CD4-positive, alpha-beta T cell (primary cell): ENCODE measurements around the gene GALNT12. TPM values are rescaled to one million over a fixed set of nuclear protein-coding genes. Genes with fewer than 3 reads are reported as not detected.

Source experiments
- ATAC-seq: fragments of 200-7000 bp; cut with Tn5 transposase; one replicate; pipeline ENCODE4 v1.10.0; 2022; ENCODE audit warnings: mild to moderate bottlenecking; ENCODE audit not compliant: poor library complexity
- CTCF ChIA-PET: fragments of 350-600 bp; sonication (Branson Sonifier 250); formaldehyde crosslinking; loops from one replicate; lab custom pipeline; 2021; ENCODE audit warnings: antibody characterized with exemption, inconsistent platforms; lab: Charles Lee
- POLR2A ChIA-PET: fragments of 350-600 bp; sonication (Branson Sonifier 250); formaldehyde crosslinking; loops from one replicate; lab custom pipeline; 2021; ENCODE audit warnings: antibody characterized with exemption, inconsistent platforms; lab: Charles Lee
- DNase-seq, 14 experiments: peaks; one replicate each; pipeline ENCODE4 v3.0.0-alpha.2; 2013 to 2020; ENCODE audit warnings: mixed read lengths in 2 of 14
- H3K27ac ChIP-seq, 2 donors: one replicate each; pipeline versions ENCODE4 v1.5.1 to v1.7.0; 2013; ENCODE audit warnings: low read length in 2 of 2, low read depth in 1 of 2, mild to moderate bottlenecking in 1 of 2
- H3K27me3 ChIP-seq, 2 experiments: 1 replicate in 1 of 2; 2 replicates in 1 of 2; pipeline versions ENCODE4 v1.6.1 to v1.7.0; 2013; ENCODE audit warnings: low read length in 2 of 2, control low read depth in 1 of 2, mild to moderate bottlenecking in 1 of 2, moderate library complexity in 1 of 2; ENCODE audit not compliant: insufficient read depth in 2 of 2, control insufficient read depth in 1 of 2
- H3K36me3 ChIP-seq: one replicate; pipeline ENCODE4 v1.6.1; 2013; ENCODE audit warnings: low read length, control low read depth; ENCODE audit not compliant: insufficient read depth
- H3K4me1 ChIP-seq: one replicate; pipeline ENCODE4 v1.6.1; 2013; ENCODE audit warnings: low read length, control low read depth; ENCODE audit not compliant: insufficient read depth
- H3K4me3 ChIP-seq: one replicate; pipeline ENCODE4 v1.5.1; 2013; ENCODE audit warnings: mild to moderate bottlenecking, low read length, moderate library complexity
- H3K9me3 ChIP-seq, 2 experiments: 1 replicate in 1 of 2; 2 replicates in 1 of 2; pipeline versions ENCODE4 v1.6.1 to v1.7.0; 2013; ENCODE audit warnings: low read length in 2 of 2, mild to moderate bottlenecking in 2 of 2, control low read depth in 1 of 2, moderate library complexity in 1 of 2; ENCODE audit not compliant: control insufficient read depth in 1 of 2, insufficient read depth in 1 of 2
- H3K27ac Mint-ChIP-seq: one replicate; pipeline ENCODE4 v1.8.0; 2020; ENCODE audit warnings: mixed read lengths
- H3K27me3 Mint-ChIP-seq: one replicate; pipeline ENCODE4 v1.8.0; 2021; ENCODE audit warnings: mixed read lengths
- H3K36me3 Mint-ChIP-seq: one replicate; pipeline ENCODE4 v1.8.0; 2021; ENCODE audit warnings: low read depth, mixed read lengths
- H3K4me1 Mint-ChIP-seq: one replicate; pipeline ENCODE4 v1.8.0; 2021; ENCODE audit warnings: low read depth, mixed read lengths
- H3K4me3 Mint-ChIP-seq: one replicate; pipeline ENCODE4 v1.8.0; 2020; ENCODE audit warnings: mild to moderate bottlenecking, mixed read lengths
- H3K9me3 Mint-ChIP-seq: one replicate; pipeline ENCODE4 v1.8.0; 2020; ENCODE audit warnings: mixed read lengths
- intact Hi-C, 2 experiments: fragments of 100-400 bp; cut with DNase I in 1 of 2; cut with micrococcal nuclease in 1 of 2; formaldehyde crosslinking; loops; one replicate each; pipeline versions ENCODE4 v1.15.1 to v1.9.0; 2023 to 2025; cut with DNase I, micrococcal nuclease
- total RNA-seq, 174 experiments: library from RNA in 2 of 174; stranded (reverse) in 2 of 174; gene quantifications; one replicate each; pipeline ENCODE4 v1.2.3 and lab custom pipeline; 2021 to 2026
- TF ChIP-seq, protein P1 (sequence below): fragments of 200-600 bp; IDR thresholded peaks from one replicate; pipeline ENCODE4 v1.8.0; 2022; ENCODE audit warnings: antibody characterized with exemption, mild to moderate bottlenecking

Gene GALNT12
- total RNA-seq, 2 experiments from 2014 or later: 8.7 to 11.5 TPM

GRCh38 chr9:98780059-98780749, 27.3 kb upstream of the GALNT12 start:
- Mint-ChIP-seq H3K36me3 (peaks cover 43% of the 10 kb centered on the region), H3K27ac (no peak overlapping the region), H3K4me1 (no peaks in the 10 kb centered on the region), H3K9me3 (no peaks in the 10 kb centered on the region), H3K27me3 (no peaks in the 10 kb centered on the region), H3K4me3 (no peak overlapping the region)
- intact Hi-C loops: no loop called here
- POLR2A ChIA-PET: no interaction called here
- Histone ChIP-seq H3K36me3 (peaks cover 10% of the 10 kb centered on the region), H3K4me1 (no peaks in the 10 kb centered on the region), H3K4me3 (no peak overlapping the region), H3K27me3 (no peaks in the 10 kb centered on the region), H3K27ac (no peak overlapping the region), H3K9me3 (no peaks in the 10 kb centered on the region)
- ATAC-seq (no peak), DNase-seq (no peak)
- CTCF ChIA-PET: no interaction called here
- TF ChIP-seq, protein P1, sequence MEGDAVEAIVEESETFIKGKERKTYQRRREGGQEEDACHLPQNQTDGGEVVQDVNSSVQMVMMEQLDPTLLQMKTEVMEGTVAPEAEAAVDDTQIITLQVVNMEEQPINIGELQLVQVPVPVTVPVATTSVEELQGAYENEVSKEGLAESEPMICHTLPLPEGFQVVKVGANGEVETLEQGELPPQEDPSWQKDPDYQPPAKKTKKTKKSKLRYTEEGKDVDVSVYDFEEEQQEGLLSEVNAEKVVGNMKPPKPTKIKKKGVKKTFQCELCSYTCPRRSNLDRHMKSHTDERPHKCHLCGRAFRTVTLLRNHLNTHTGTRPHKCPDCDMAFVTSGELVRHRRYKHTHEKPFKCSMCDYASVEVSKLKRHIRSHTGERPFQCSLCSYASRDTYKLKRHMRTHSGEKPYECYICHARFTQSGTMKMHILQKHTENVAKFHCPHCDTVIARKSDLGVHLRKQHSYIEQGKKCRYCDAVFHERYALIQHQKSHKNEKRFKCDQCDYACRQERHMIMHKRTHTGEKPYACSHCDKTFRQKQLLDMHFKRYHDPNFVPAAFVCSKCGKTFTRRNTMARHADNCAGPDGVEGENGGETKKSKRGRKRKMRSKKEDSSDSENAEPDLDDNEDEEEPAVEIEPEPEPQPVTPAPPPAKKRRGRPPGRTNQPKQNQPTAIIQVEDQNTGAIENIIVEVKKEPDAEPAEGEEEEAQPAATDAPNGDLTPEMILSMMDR: no peak

GRCh38 chr9:98781588-98782383, 25.7 kb upstream of the GALNT12 start:
- ATAC-seq: no peak
- intact Hi-C loops: no loop called here
- Histone ChIP-seq H3K27ac (no peak overlapping the region), H3K4me1 (no peaks in the 10 kb centered on the region), H3K36me3 (peaks cover 10% of the 10 kb centered on the region), H3K9me3 (no peaks in the 10 kb centered on the region), H3K27me3 (no peaks in the 10 kb centered on the region), H3K4me3 (no peak overlapping the region)
- H3K4me3 Mint-ChIP-seq: no peak overlapping the region
- H3K36me3 Mint-ChIP-seq: peaks cover 38% of the 10 kb centered on the region
- DNase-seq: no peak
- TF ChIP-seq, protein P1: no peak
- no peaks in the 10 kb centered on the region for H3K27me3 Mint-ChIP-seq
- CTCF ChIA-PET: no interaction called here
- POLR2A ChIA-PET: no interaction called here
- no peak overlapping the region for H3K27ac Mint-ChIP-seq
- H3K4me1 Mint-ChIP-seq: no peaks in the 10 kb centered on the region
- H3K9me3 Mint-ChIP-seq: no peaks in the 10 kb centered on the region

- Mint-ChIP-seq H3K27ac (no peak overlapping the region), H3K4me3 (no peak overlapping the region), H3K4me1 (no peaks in the 10 kb centered on the region), H3K9me3 (no peaks in the 10 kb centered on the region), H3K27me3 (no peaks in the 10 kb centered on the region), H3K36me3 (peaks cover 35% of the 10 kb centered on the region)
- ChIA-PET POLR2A (no interaction called here), CTCF (no interaction called here)
- intact Hi-C loops: no loop called here
- DNase-seq (no peak), ATAC-seq (no peak)
- Histone ChIP-seq H3K9me3 (no peaks in the 10 kb centered on the region), H3K27ac (no peak overlapping the region), H3K36me3 (peaks cover 6% of the 10 kb centered on the region), H3K4me1 (no peaks in the 10 kb centered on the region), H3K27me3 (no peaks in the 10 kb centered on the region), H3K4me3 (no peak overlapping the region)
- TF ChIP-seq, protein P1: no peak
Measured at GRCh38 chr9:98783518-98784226, 23.8 kb upstream of the GALNT12 start.
